PFSK-1 (cell line): ENCODE measurements around the gene STAC2.

Source experiments
- FOXP2 ChIP-seq: optimal IDR thresholded peaks from 2 replicates; pipeline ENCODE3; 2011; ENCODE audit warnings: borderline replicate concordance, control low read depth, inconsistent platforms; ENCODE audit not compliant: insufficient read depth; ENCODE audit errors: extremely low read length, extremely low read depth
- POLR2AphosphoS5 ChIP-seq: IDR thresholded peaks from 2 replicates; pipeline ENCODE4 v1.6.1; 2012; ENCODE audit warnings: low read depth, mild to moderate bottlenecking, control low read depth, low read length, moderate library complexity
- REST ChIP-seq, 2 experiments: IDR thresholded peaks; 2 replicates each; pipeline versions ENCODE4 v1.6.1 to v1.8.0; 2011 to 2012; ENCODE audit warnings: low read depth in 2 of 2, low read length in 2 of 2, control low read depth in 1 of 2, inconsistent platforms in 1 of 2, mild to moderate bottlenecking in 1 of 2, moderate library complexity in 1 of 2; ENCODE audit not compliant: insufficient read depth in 1 of 2
- SIN3A ChIP-seq: IDR thresholded peaks from 2 replicates; pipeline ENCODE4 v1.6.1; 2012; ENCODE audit warnings: mild to moderate bottlenecking, low read length, moderate library complexity, borderline replicate concordance; ENCODE audit not compliant: insufficient read depth
- TAF1 ChIP-seq: IDR thresholded peaks from 2 replicates; pipeline ENCODE4 v1.6.1; 2012; ENCODE audit warnings: low read length, control low read depth, borderline replicate concordance; ENCODE audit not compliant: insufficient read depth

The STAC2 gene

GRCh38 chr17:39195568-39196160, 30.1 kb downstream of the STAC2 start:
- TF ChIP-seq TAF1 (no peak), POLR2AphosphoS5 (no peak)

GRCh38 chr17:39194985-39195524, 30.7 kb downstream of the STAC2 start:
- TF ChIP-seq REST (IDR thresholded peaks at IDR 0.05; ENCODE audit: insufficient read depth in 1 of 2, low read depth in 2 of 2, low read length in 2 of 2) (no peak), FOXP2 (no peak), TAF1 (no peak), SIN3A (no peak), POLR2AphosphoS5 (no peak)

GRCh38 chr17:39194089-39194984, 31.4 kb downstream of the STAC2 start:
- TF ChIP-seq FOXP2: no peak
- no peak for TF ChIP-seq TAF1
- no peak for TF ChIP-seq REST (IDR thresholded peaks at IDR 0.05; ENCODE audit: insufficient read depth in 1 of 2, low read depth in 2 of 2, low read length in 2 of 2)

GRCh38 chr17:39193346-39193745, 32.4 kb downstream of the STAC2 start:
- TF ChIP-seq SIN3A (no peak), POLR2AphosphoS5 (no peak), TAF1 (no peak), REST (IDR thresholded peaks at IDR 0.05; ENCODE audit: insufficient read depth in 1 of 2, low read depth in 2 of 2, low read length in 2 of 2) (no peak), FOXP2 (no peak)

GRCh38 chr17:39192901-39193300, 32.8 kb downstream of the STAC2 start:
- no peak for TF ChIP-seq REST (IDR thresholded peaks at IDR 0.05; ENCODE audit: insufficient read depth in 1 of 2, low read depth in 2 of 2, low read length in 2 of 2)
- no peak for TF ChIP-seq TAF1
- TF ChIP-seq SIN3A: no peak
- TF ChIP-seq FOXP2: no peak
- TF ChIP-seq POLR2AphosphoS5: no peak
